Breast epithelium (tissue), 3 donors: Measurements from ENCODE around the gene SLC17A5.

Experiments
- POLR2A ChIP-seq: fragments of 450-650 bp; IDR thresholded peaks from one replicate; pipeline ENCODE4 v1.6.1; 2016; ENCODE audit warnings: antibody characterized with exemption, mild to moderate bottlenecking, moderate library complexity
- POLR2AphosphoS5 ChIP-seq, 3 donors: sonication (generic); formaldehyde crosslinking; IDR thresholded peaks; one replicate each; pipeline ENCODE4 v1.6.1; 2017; ENCODE audit warnings: antibody characterized with exemption in 3 of 3
- TF ChIP-seq, protein P1 (sequence below), 3 donors: fragments of 450-650 bp; IDR thresholded peaks; one replicate each; pipeline ENCODE4 v1.5.1; 2016 to 2017; ENCODE audit warnings: antibody characterized with exemption in 3 of 3, mild to moderate bottlenecking in 3 of 3, moderate library complexity in 3 of 3

DNA sequence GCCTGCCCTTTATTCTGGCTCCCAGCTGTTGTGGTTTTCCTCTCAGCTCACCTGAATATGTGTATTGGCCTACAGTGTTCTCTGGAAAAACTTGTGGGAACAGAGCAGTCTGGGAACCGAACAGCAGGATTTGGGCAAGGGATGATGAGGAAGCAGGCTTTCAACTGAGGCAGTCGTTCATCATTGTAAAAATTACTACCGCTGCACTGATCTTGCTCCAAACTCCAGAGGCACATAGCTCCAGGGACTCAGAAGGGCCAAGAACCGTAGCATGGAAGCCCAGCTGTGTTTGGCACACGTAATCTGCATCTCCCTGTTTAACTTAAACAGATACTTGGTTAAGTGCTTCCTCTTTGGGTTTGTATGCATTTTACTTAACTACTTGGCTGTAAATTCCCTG lies 84.7 kb downstream of the SLC17A5 start:
- TF ChIP-seq, protein P1, sequence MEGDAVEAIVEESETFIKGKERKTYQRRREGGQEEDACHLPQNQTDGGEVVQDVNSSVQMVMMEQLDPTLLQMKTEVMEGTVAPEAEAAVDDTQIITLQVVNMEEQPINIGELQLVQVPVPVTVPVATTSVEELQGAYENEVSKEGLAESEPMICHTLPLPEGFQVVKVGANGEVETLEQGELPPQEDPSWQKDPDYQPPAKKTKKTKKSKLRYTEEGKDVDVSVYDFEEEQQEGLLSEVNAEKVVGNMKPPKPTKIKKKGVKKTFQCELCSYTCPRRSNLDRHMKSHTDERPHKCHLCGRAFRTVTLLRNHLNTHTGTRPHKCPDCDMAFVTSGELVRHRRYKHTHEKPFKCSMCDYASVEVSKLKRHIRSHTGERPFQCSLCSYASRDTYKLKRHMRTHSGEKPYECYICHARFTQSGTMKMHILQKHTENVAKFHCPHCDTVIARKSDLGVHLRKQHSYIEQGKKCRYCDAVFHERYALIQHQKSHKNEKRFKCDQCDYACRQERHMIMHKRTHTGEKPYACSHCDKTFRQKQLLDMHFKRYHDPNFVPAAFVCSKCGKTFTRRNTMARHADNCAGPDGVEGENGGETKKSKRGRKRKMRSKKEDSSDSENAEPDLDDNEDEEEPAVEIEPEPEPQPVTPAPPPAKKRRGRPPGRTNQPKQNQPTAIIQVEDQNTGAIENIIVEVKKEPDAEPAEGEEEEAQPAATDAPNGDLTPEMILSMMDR (IDR thresholded peaks at IDR 0.05), result no peak
- TF ChIP-seq POLR2AphosphoS5 (IDR thresholded peaks at IDR 0.05), result no peak
- TF ChIP-seq POLR2A, result no peak
